SK-N-SH (cell line): Measurements from ENCODE around the gene HOXA5. TPM values are rescaled to one million over a fixed set of nuclear protein-coding genes. Genes with fewer than 3 reads are reported as not detected.

ENCODE experiments used
- CTCF ChIA-PET: fragments of 300-600, 350-600 bp; formaldehyde crosslinking; extraction: SDS; loops from one replicate; lab custom pipeline; 2021; lab: Yijun Ruan, JAX
- POLR2A ChIA-PET: fragments of 350-600 bp; sonication (Branson Sonifier 250); formaldehyde crosslinking; extraction: SDS; loops from one replicate; lab custom pipeline; 2020; ENCODE audit warnings: antibody characterized with exemption, inconsistent platforms; lab: Yijun Ruan, JAX
- DNase-seq: peaks from one replicate; pipeline ENCODE4 v3.0.0; 2012
- H2AFZ ChIP-seq: fragments of 200-600 bp; sonication (generic); 2 replicates; pipeline ENCODE4 v1.8.1; 2016; ENCODE audit warnings: antibody characterized with exemption, mild to moderate bottlenecking, low read depth
- H3F3A ChIP-seq: fragments of 200-600 bp; sonication (generic); replicated peaks from 2 replicates; pipeline ENCODE3; 2016; ENCODE audit warnings: antibody characterized with exemption, mild to moderate bottlenecking; ENCODE audit not compliant: insufficient read depth
- H3K27ac ChIP-seq, 2 experiments: fragments of 200-500 bp in 1 of 2; fragments of 200-600 bp in 1 of 2; sonication (Bioruptor generic) in 1 of 2; sonication (generic), shearing (Covaris generic) in 1 of 2; 2 replicates each; pipeline versions ENCODE4 v1.5.1 to v1.6.1; 2014 to 2016; ENCODE audit warnings: low read depth in 2 of 2, inconsistent platforms in 1 of 2, low read length in 1 of 2, mild to moderate bottlenecking in 1 of 2, mixed read lengths in 1 of 2
- H3K27me3 ChIP-seq: fragments of 200-600 bp; sonication (generic), shearing (Covaris generic); 2 replicates; pipeline ENCODE4 v1.6.1; 2016; ENCODE audit warnings: mixed run types; ENCODE audit not compliant: insufficient read depth
- H3K36me3 ChIP-seq, 2 experiments: fragments of 200-500 bp in 1 of 2; fragments of 200-600 bp in 1 of 2; sonication (Bioruptor generic) in 1 of 2; sonication (generic) in 1 of 2; replicated peaks in 1 of 2; 2 replicates each; pipeline versions ENCODE3 to v1.5.1; 2014 to 2016; ENCODE audit warnings: low read length in 1 of 2, mild to moderate bottlenecking in 1 of 2; ENCODE audit not compliant: insufficient read depth in 2 of 2, control insufficient read depth in 1 of 2
- H3K4me1 ChIP-seq, 2 experiments: fragments of 200-500 bp in 1 of 2; fragments of 200-600 bp in 1 of 2; sonication (Bioruptor generic) in 1 of 2; sonication (generic), shearing (Covaris generic) in 1 of 2; 2 replicates each; pipeline versions ENCODE4 v1.5.1 to v1.6.1; 2014 to 2016; ENCODE audit warnings: low read depth in 1 of 2, low read length in 1 of 2, mixed run types in 1 of 2; ENCODE audit not compliant: insufficient read depth in 2 of 2, control insufficient read depth in 1 of 2
- H3K4me2 ChIP-seq: fragments of 200-600 bp; sonication (generic), shearing (Covaris generic); 2 replicates; pipeline ENCODE4 v1.6.1; 2017; ENCODE audit warnings: mixed run types
- H3K4me3 ChIP-seq, 2 experiments: fragments of 200-500 bp in 1 of 2; fragments of 200-600 bp in 1 of 2; sonication (Bioruptor generic) in 1 of 2; sonication (generic), shearing (Covaris generic) in 1 of 2; 2 replicates each; pipeline versions ENCODE4 v1.5.1 to v1.8.1; 2014 to 2016; ENCODE audit warnings: low read depth in 2 of 2, inconsistent platforms in 1 of 2, low read length in 1 of 2, mild to moderate bottlenecking in 1 of 2, mixed read lengths in 1 of 2, moderate library complexity in 1 of 2
- H3K79me2 ChIP-seq: fragments of 200-600 bp; sonication (generic); 2 replicates; pipeline ENCODE4 v1.8.1; 2017; ENCODE audit warnings: mild to moderate bottlenecking; ENCODE audit not compliant: insufficient read depth
- H3K9ac ChIP-seq: fragments of 200-600 bp; sonication (generic); 2 replicates; pipeline ENCODE4 v1.6.1; 2017; ENCODE audit warnings: mixed run types
- H3K9me2 ChIP-seq: fragments of 200-600 bp; sonication (generic); 2 replicates; pipeline ENCODE4 v1.6.1; 2017; ENCODE audit warnings: mixed run types
- H3K9me3 ChIP-seq: fragments of 200-600 bp; sonication (generic); 2 replicates; pipeline ENCODE4 v1.6.1; 2017; ENCODE audit warnings: mixed run types, mild to moderate bottlenecking, moderate library complexity
- H4K20me1 ChIP-seq: fragments of 200-600 bp; sonication (generic); 2 replicates; pipeline ENCODE4 v1.6.1; 2017; ENCODE audit warnings: mild to moderate bottlenecking, mixed run types; ENCODE audit not compliant: insufficient read depth
- ELF1 ChIP-seq: IDR thresholded peaks from 2 replicates; pipeline ENCODE4 v1.4.0; 2012
- EZH2phosphoT487 ChIP-seq: fragments of 200-600 bp; sonication (generic); IDR thresholded peaks from 2 replicates; pipeline ENCODE4 v1.6.1; 2017; ENCODE audit warnings: low read depth, mixed run types, mild to moderate bottlenecking, antibody characterized with exemption, moderate library complexity, borderline replicate concordance
- FOSL2 ChIP-seq: IDR thresholded peaks from 2 replicates; pipeline ENCODE4 v1.4.0; 2012; ENCODE audit warnings: low read depth, mild to moderate bottlenecking, moderate library complexity, borderline replicate concordance
- FOXJ3 ChIP-seq: sonication (generic); formaldehyde crosslinking; IDR thresholded peaks from 2 replicates; pipeline ENCODE4 v1.5.1; 2020; ENCODE audit warnings: mild to moderate bottlenecking, missing genetic modification reagents
- GATA2 ChIP-seq: sonication (generic); formaldehyde crosslinking; IDR thresholded peaks from 2 replicates; pipeline ENCODE4 v1.5.0; 2020; ENCODE audit warnings: mild to moderate bottlenecking, missing genetic modification reagents
- IRF3 ChIP-seq: fragments of 150-350 bp; IDR thresholded peaks from 2 replicates; pipeline ENCODE4 v1.6.1; 2016; ENCODE audit warnings: mild to moderate bottlenecking, low read depth, low read length
- JUND ChIP-seq: IDR thresholded peaks from 2 replicates; pipeline ENCODE4 v1.4.0; 2012
- MAX ChIP-seq: IDR thresholded peaks from 2 replicates; pipeline ENCODE4 v1.4.0; 2012; ENCODE audit warnings: low read depth
- MEF2A ChIP-seq: IDR thresholded peaks from 2 replicates; pipeline ENCODE4 v1.4.0; 2012; ENCODE audit warnings: low read depth, borderline replicate concordance
- MXI1 ChIP-seq: IDR thresholded peaks from 2 replicates; pipeline ENCODE4 v1.6.1; 2012; ENCODE audit warnings: mild to moderate bottlenecking, low read depth, low read length, improper control_type of control experiment
- NFIC ChIP-seq: IDR thresholded peaks from 2 replicates; pipeline ENCODE4 v1.4.0; 2012; ENCODE audit warnings: borderline replicate concordance
- NRF1 ChIP-seq: IDR thresholded peaks from 2 replicates; pipeline ENCODE4 v1.6.1; 2012; ENCODE audit warnings: low read depth, mild to moderate bottlenecking, low read length
- POLR2AphosphoS5 ChIP-seq: IDR thresholded peaks from 2 replicates; pipeline ENCODE4 v1.6.1; 2012; ENCODE audit warnings: low read depth, low read length
- RCOR1 ChIP-seq: fragments of 150-350 bp; IDR thresholded peaks from 2 replicates; pipeline ENCODE4 v1.6.1; 2017; ENCODE audit warnings: antibody characterized with exemption, low read length
- REST ChIP-seq: IDR thresholded peaks from 2 replicates; pipeline ENCODE4 v1.6.1; 2012; ENCODE audit warnings: mild to moderate bottlenecking, low read depth, low read length, moderate library complexity
- SIN3A ChIP-seq: IDR thresholded peaks from 2 replicates; pipeline ENCODE4 v1.6.1; 2012; ENCODE audit warnings: low read depth, mild to moderate bottlenecking, low read length, moderate library complexity, borderline replicate concordance
- TAF1 ChIP-seq: IDR thresholded peaks from 2 replicates; pipeline ENCODE4 v1.6.1; 2012; ENCODE audit warnings: low read depth, mild to moderate bottlenecking, low read length, moderate library complexity, borderline replicate concordance
- TEAD4 ChIP-seq: IDR thresholded peaks from 2 replicates; pipeline ENCODE4 v1.4.0; 2012; ENCODE audit warnings: mild to moderate bottlenecking, borderline replicate concordance; ENCODE audit not compliant: insufficient read depth
- USF1 ChIP-seq: IDR thresholded peaks from 2 replicates; pipeline ENCODE4 v1.4.0; 2012; ENCODE audit warnings: low read depth, borderline replicate concordance
- USF2 ChIP-seq: fragments of 150-350 bp; IDR thresholded peaks from 2 replicates; pipeline ENCODE4 v1.6.1; 2017; ENCODE audit warnings: antibody characterized with exemption, low read length, low read depth, borderline replicate concordance
- YY1 ChIP-seq: IDR thresholded peaks from 2 replicates; pipeline ENCODE4 v1.4.0; 2012; ENCODE audit warnings: low read depth, mild to moderate bottlenecking
- WGBS: methylation state at CpG from one replicate; pipeline ENCODE4 v1.1.6; 2017; ENCODE audit warnings: low lambda C conversion rate; 5-methylcytosine and 5-hydroxymethylcytosine counted together
- polyA plus RNA-seq, 3 experiments: library from polyadenylated mRNA; depleted of rRNA; stranded (reverse); fragments of >200 nt; gene quantifications; 2 replicates each; pipeline ENCODE4 v1.2.3, GENCODE V29; 2012

HOXA5 gene
- polyA plus RNA-seq, 1 of the 3 experiments (the other 2 are of a cell fraction): not detected

- WGBS: 28% methylated on average over 11 of the region's 11 CpGs
- TF ChIP-seq YY1 (no peak), RCOR1 (no peak), SIN3A (no peak), NFIC (no peak), TEAD4 (no peak), EZH2phosphoT487 (no peak), FOXJ3 (CRISPR knock-in tag) (no peak), REST (no peak), ELF1 (no peak)
- no peak for DNase-seq
- Histone ChIP-seq H3K9me3 (no peaks in the 10 kb centered on the region), H4K20me1 (no peaks in the 10 kb centered on the region), H3K79me2 (no peaks in the 10 kb centered on the region), H3K36me3 (no peaks in the 10 kb centered on the region), H3K4me2 (no peak overlapping the region), H3K27ac (no peak overlapping the region), H3K9ac (no peak overlapping the region), H3K4me1 (peaks cover 8 to 10% of the 10 kb centered on the region in 2 experiments; a peak in 1 of 4 replicates), H3K27me3 (peaks cover 100% of the 10 kb centered on the region), H3F3A (no peaks in the 10 kb centered on the region), H3K4me3 (no peak overlapping the region), H2AFZ (no peak overlapping the region), H3K9me2 (no peaks in the 10 kb centered on the region)
- CTCF ChIA-PET: interaction anchor here (3.8 kb wide), 1 partner anchor 12 kb away, joined by 31 read pairs; the partner anchor contains the start of gene HOXA3
- POLR2A ChIA-PET: no interaction called here
Observed at GRCh38 chr7:27138985-27139333, 4.5 kb downstream of the HOXA5 start.

GRCh38 chr7:27138472-27138871 is 5.0 kb downstream of the HOXA5 start:
- H3K9me3 ChIP-seq: no peaks in the 10 kb centered on the region
- peaks cover 100% of the 10 kb centered on the region for H3K27me3 ChIP-seq
- H4K20me1 ChIP-seq: no peaks in the 10 kb centered on the region
- CTCF ChIA-PET: no interaction called here
- no peaks in the 10 kb centered on the region for H3K36me3 ChIP-seq
- peaks cover 3 to 5% of the 10 kb centered on the region in 2 experiments; a peak in 1 of 4 replicates for H3K4me1 ChIP-seq
- no peak overlapping the region for H3K27ac ChIP-seq
- POLR2A ChIA-PET: no interaction called here
- WGBS: 28% methylated on average over 1 of the region's 1 CpG
- no peak for DNase-seq
- H3F3A ChIP-seq: no peaks in the 10 kb centered on the region
- H3K4me3 ChIP-seq: no peak overlapping the region
- no peak overlapping the region for H3K4me2 ChIP-seq
- no peaks in the 10 kb centered on the region for H3K9me2 ChIP-seq
- H3K9ac ChIP-seq: no peak overlapping the region
- H3K79me2 ChIP-seq: no peaks in the 10 kb centered on the region
- H2AFZ ChIP-seq: no peak overlapping the region
- TF ChIP-seq FOXJ3 (CRISPR knock-in tag): no peak
- TF ChIP-seq POLR2AphosphoS5: no peak
- no peak for TF ChIP-seq TAF1
- no peak for TF ChIP-seq MEF2A
- TF ChIP-seq FOSL2: no peak
- no peak for TF ChIP-seq NRF1
- TF ChIP-seq MAX: no peak
- no peak for TF ChIP-seq USF1
- no peak for TF ChIP-seq GATA2
- TF ChIP-seq USF2: no peak
- TF ChIP-seq MXI1: no peak
- TF ChIP-seq NFIC: no peak
- no peak for TF ChIP-seq JUND
- no peak for TF ChIP-seq EZH2phosphoT487
- TF ChIP-seq IRF3: no peak
